Esophagus mucosa (tissue), 1 donor: ENCODE data around the gene SLC22A23. TPM values are rescaled to one million over a fixed set of nuclear protein-coding genes. Genes with fewer than 3 reads are reported as not detected.
A peak's percentile ranks its signal among the peaks of the same experiment; 100 is the strongest.

Experiments
- ATAC-seq: fragments of 200-7000 bp; cut with Tn5 transposase; one replicate; pipeline ENCODE4 v1.9.1; 2020
- total RNA-seq: library from RNA; stranded (reverse); gene quantifications from one replicate; pipeline ENCODE4 v1.2.4, GENCODE V29; 2023
- donor health status: DM: yes; HTN: yes; CAD: no.

SLC22A23 gene
- total RNA-seq, 1 donor from 2014 or later: 36.3 TPM

- peak; percentile 9 for ATAC-seq
Observed at GRCh38 chr6:3471711-3472110, 14.9 kb upstream of the SLC22A23 start.

DNA sequence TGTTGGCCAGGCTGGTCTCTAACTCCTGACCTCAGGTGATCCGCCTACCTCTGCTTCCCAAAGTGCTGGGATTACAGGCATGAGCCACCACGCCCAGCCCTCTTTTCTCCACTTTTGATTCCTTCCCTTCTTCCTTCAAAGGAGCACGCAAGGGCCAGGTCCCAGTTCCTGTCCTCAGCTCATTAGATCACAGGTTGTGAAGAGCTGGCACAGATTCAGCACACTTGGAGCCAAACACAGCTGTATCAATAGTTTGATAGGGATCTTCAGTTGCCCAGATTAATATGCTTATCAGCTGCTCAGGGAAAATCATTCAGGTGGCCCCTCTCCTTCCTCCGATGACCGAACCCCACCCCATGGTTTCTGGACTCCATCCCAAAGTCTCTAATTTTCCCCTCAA is 14.4 kb upstream of the SLC22A23 start:
- no peak for ATAC-seq

DNA sequence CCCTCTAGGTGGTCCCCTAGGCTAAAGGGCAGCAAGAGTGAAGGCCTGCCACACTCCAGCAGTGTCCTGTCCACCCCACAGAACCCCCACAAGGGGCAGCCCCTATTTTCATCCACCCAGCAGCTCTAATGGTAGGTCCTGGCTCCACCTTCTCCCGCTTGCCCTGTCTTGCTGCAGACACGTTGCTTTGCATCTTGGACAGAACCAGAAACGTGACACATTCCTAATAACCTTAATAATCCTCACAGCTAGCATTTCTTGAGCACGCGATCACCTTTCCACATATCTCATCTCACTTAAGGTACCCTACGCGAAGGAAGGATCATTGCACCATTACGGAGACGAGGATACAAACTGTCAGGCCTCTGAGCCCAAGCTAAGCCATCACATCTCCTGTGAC is 11.7 kb upstream of the SLC22A23 start:
- ATAC-seq: peak; percentile 58

GRCh38 chr6:3467996-3468395 is 11.1 kb upstream of the SLC22A23 start:
- no peak for ATAC-seq

DNA sequence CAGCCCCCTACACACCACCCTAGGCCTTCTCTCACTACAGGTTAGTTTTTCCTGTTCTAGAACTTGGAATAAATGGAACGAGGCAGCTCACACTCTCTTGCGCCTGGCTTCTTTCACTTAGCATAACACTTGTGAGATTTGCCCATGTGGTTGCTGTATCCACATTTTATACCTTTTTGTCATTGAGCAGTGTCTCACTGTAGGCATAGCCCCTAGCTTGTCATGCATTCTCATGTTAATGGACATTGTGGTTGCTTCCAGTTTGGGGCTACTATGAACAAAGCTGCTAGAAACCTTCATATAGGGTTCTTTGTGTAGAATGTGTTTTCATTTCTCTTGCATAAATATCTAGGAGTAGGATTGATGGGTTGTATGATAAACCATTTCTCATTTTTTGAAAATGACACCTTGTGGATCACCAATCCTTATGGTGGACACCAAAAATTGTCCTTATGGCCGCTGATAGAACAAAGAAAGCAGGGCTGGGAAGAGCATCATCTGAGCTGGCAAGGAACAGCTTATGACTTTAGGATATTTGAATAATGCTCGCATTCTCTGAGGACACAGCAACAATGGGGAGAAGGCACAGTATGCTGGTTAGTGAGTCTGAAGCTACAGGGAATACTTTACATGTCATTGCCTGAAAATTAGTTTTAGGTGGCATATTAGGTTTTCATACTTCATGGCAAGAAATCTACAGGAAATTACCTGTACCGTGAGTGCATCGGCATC is 9.8 kb upstream of the SLC22A23 start:
- no peak for ATAC-seq

DNA sequence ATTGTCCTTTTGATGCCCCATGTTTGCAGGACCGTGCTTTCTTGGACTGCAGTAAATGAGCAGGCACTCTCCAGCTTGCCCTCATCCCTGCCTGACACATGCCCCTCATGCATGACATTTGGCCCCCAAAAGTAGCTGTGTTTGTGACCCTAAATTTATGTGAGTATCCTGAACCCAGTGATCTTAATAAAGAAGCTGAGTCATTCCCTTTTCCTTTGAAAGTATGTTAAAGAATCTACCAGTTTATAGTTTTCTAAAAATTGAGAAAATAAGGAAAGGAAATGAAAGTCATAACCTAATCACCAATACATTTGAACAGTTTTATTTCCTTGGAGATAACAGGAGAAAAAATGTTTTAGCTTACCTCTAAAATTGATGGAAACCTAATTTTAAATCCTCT is 3.4 kb upstream of the SLC22A23 start:
- no peak for ATAC-seq

- no peak for ATAC-seq
Observed at GRCh38 chr6:3458706-3459421, 2.0 kb upstream of the SLC22A23 start.

GRCh38 chr6:3457710-3458602 is 1.1 kb upstream of the SLC22A23 start:
- ATAC-seq: peak; percentile 66

DNA sequence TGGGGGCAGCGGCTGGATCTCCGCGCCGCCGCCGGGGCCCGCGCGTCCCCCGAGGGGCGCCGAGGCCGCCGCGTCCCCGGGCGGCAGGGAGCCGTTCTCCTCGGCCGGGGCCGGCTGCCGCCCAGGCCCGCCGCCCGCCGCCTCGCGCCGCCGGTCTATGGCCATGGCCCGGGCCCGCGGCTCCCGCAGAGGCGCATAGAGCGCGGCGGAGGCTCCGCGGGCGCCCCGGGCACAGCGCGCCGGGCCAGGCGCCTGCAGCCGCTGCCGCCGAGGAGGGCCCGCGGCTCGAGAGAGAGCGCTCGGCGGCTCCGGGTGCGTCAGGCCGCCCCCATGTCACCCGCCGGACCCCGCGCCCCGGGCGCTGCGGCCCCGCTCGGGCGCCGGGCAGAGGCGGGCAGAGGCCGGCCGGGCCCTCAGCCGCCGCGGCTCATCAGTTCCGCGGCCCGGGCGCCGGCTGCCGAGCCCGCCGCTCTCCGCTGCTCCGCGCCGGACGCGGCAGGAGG is 404 bp downstream of the SLC22A23 start:
- ATAC-seq: peak; percentile 4

DNA sequence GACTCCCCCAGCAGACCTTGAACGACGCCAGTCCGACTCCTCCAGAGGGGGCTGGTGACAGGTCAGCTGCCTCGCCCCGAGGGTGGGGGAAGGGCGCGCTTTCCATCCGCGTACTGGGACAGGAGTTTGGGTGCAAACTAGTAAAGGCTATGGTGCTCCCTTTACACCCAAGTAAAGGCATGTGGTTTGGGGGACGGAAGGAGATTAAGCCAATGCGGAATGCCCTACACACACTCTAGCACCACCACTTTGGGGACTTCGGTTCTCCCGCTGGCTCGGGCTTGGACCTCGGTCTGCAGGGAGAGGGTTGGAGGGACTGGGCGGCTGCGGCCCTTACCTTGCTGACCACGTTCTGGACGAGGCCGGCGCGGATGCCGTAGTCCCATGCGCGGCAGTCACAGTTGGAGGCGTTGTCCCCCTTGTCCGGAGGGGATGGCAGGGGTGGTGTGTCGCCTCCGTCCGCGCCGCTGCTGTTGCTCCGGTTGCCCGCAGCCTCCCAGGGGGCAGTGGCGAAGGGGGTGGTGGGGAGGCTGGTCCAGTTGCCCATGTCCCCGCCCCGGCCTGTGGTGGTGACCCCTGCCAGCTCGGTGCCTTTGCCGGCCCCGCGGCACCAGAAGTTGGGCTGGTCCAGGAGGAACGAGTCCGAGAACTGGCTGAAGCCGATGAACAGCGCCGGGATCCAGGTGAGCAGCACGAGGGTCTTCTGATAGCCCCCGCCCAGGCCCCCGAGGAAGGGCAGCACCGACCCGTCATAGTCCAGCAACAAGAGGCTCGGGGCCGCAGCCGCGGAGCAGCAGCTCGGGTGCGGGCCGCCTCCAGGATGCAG is 1.1 kb downstream of the SLC22A23 start:
- ATAC-seq: peak; percentile 3

- ATAC-seq: peak; percentile 60
Observed at GRCh38 chr6:3455147-3455568, 1.7 kb downstream of the SLC22A23 start.

GRCh38 chr6:3454273-3455010 is 2.4 kb downstream of the SLC22A23 start:
- no peak for ATAC-seq

- ATAC-seq: no peak
Observed at GRCh38 chr6:3453413-3454272, 3.2 kb downstream of the SLC22A23 start.

DNA sequence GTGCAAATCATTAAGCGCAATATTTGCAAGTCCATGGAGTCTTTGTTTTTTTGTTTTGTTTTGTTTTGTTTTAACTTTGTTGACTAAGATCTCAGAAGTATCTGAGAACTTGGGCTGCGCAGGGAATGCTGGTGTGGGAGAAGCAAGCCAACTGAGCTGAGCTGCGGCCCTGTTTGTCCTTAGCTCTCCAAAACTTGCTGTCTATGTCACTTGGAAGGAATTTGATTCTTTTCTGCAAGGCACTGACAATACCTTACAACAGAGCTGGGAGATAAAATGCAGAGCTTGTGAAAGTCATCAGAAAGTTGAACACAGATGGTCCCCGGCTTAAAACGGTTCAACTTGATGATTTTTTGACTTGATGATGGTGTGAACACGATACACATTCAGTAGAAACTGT is 5.4 kb downstream of the SLC22A23 start:
- no peak for ATAC-seq

- no peak for ATAC-seq
Observed at GRCh38 chr6:3450888-3451287, 6.0 kb downstream of the SLC22A23 start.

DNA sequence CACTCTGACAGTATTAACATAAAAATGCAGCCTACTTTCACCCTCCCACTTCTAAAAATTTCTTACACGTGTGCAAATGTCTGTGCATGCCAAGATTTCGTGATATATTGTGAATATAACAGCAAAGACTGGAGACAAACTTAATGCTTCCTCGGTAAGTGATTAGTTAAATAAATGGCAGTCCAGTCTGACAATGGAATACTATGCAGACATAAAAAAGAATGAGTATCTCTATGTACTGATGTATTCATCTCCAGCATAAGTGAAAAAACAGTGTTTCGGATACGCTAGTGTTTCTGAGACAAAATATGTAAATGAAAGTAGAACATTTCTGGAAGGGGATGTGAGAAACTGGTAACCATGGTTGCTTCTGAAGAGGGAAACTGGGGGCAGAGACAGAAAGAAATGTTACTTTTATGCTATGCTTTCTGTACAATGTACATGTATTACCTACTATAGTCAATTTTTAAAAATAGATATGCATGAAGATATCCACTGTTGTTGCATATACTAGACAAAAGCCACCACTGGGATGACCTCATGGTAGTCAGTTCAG is 7.0 kb downstream of the SLC22A23 start:
- ATAC-seq: no peak

DNA sequence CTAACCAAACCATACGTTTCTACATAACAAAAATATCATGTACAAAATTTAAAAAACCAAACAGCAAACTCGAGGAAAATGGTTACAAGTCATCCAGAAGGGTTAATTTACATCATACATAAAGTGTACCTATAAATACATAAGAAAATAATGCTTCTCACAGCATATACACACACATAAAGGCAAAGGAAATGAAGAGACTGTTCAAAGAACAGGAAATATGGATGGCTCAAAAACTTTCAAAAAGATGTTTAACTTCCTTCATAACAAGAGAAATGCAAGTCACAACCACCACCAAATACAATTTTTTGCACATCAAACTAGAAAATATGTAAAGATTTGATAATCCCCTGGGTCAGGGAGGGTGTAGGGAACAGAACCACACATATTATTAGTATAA is 7.5 kb downstream of the SLC22A23 start:
- ATAC-seq: no peak

GRCh38 chr6:3447005-3447404 is 9.8 kb downstream of the SLC22A23 start:
- no peak for ATAC-seq

DNA sequence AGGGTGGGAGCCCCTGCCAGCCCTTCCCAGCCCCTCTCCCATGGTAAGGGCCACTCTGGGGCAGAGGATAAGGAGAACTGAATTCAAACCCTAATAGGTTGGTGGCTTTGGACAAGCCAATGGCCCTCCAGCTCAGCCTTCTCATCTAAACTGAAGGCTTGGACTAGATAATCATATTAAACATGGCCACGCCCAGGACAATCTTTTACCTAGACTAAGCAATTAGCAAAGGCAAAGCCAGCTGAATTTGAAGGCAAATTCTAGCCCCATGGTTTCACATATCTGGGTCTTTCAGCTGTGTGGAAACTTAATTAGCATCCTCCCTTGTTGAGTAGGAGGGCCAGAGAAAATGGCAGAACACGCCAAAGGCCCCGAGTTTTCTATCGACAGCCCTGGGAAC is 10.7 kb downstream of the SLC22A23 start:
- ATAC-seq: no peak
